Kidney epithelial cell (primary cell): ENCODE results near the gene ABHD12. TPM values are rescaled to one million over a fixed set of nuclear protein-coding genes. Genes with fewer than 3 reads are reported as not detected.

Experiments used
- DNase-seq: peaks from one replicate; pipeline ENCODE4 v3.0.0-alpha.2; 2010; ENCODE audit warnings: low read depth
- H3K27me3 ChIP-seq: 2 replicates; pipeline ENCODE4 v1.6.0; 2011; ENCODE audit warnings: low read length; ENCODE audit not compliant: control insufficient read depth, insufficient read depth
- H3K36me3 ChIP-seq: 2 replicates; pipeline ENCODE4 v1.5.1; 2011; ENCODE audit warnings: low read length; ENCODE audit not compliant: control insufficient read depth, insufficient read depth
- H3K4me3 ChIP-seq: 2 replicates; pipeline ENCODE4 v1.5.1; 2011; ENCODE audit warnings: low read depth, mild to moderate bottlenecking, control low read depth, low read length
- CTCF ChIP-seq: IDR thresholded peaks from 2 replicates; pipeline ENCODE4 v1.5.1; 2011; ENCODE audit warnings: mild to moderate bottlenecking, moderate library complexity, low read length, control low read depth, inconsistent platforms; ENCODE audit not compliant: insufficient read depth, poor library complexity, severe bottlenecking
- total RNA-seq: library from RNA; depleted of rRNA; stranded (reverse); fragments of >200 nt; gene quantifications from 2 replicates; pipeline ENCODE4 v1.2.3, GENCODE V29; 2015

ABHD12 gene
- total RNA-seq, 1 donor from 2014 or later: 75.1 TPM

GRCh38 chr20:25283221-25283951, 107.2 kb downstream of the ABHD12 start:
- no peak for TF ChIP-seq CTCF
- DNase-seq: no peak
- no peaks in the 10 kb centered on the region for H3K27me3 ChIP-seq
- H3K4me3 ChIP-seq: no peak overlapping the region
- H3K36me3 ChIP-seq: peaks cover 3% of the 10 kb centered on the region

GRCh38 chr20:25282796-25283195, 107.8 kb downstream of the ABHD12 start:
- no peak for DNase-seq
- H3K4me3 ChIP-seq: no peak overlapping the region
- TF ChIP-seq CTCF: no peak
- peaks cover 3% of the 10 kb centered on the region for H3K36me3 ChIP-seq
- no peaks in the 10 kb centered on the region for H3K27me3 ChIP-seq

GRCh38 chr20:25282034-25282781, 108.4 kb downstream of the ABHD12 start:
- Histone ChIP-seq H3K4me3 (no peak overlapping the region), H3K36me3 (peaks cover 3% of the 10 kb centered on the region), H3K27me3 (no peaks in the 10 kb centered on the region)
- TF ChIP-seq CTCF: no peak
- DNase-seq: no peak

GRCh38 chr20:25281541-25281991, 109.1 kb downstream of the ABHD12 start:
- no peak for TF ChIP-seq CTCF
- Histone ChIP-seq H3K36me3 (peaks cover 4% of the 10 kb centered on the region), H3K4me3 (no peak overlapping the region), H3K27me3 (no peaks in the 10 kb centered on the region)
- no peak for DNase-seq

- Histone ChIP-seq H3K4me3 (no peak overlapping the region), H3K27me3 (no peaks in the 10 kb centered on the region), H3K36me3 (peaks cover 4% of the 10 kb centered on the region)
- DNase-seq: no peak
- TF ChIP-seq CTCF: no peak
Observed at GRCh38 chr20:25280574-25281535, 109.8 kb downstream of the ABHD12 start.
